ENCODE measurements around the gene CD38.

GRCh38 chr4:15875663-15876460, 97.7 kb downstream of the CD38 start:
- TF ChIP-seq CTCF (IDR thresholded peaks at IDR 0.05; ENCODE audit: low read depth, low read length, missing input control) (no peak), YY1 (IDR thresholded peaks at IDR 0.05) (no peak), ATF3 (IDR thresholded peaks at IDR 0.05) (no peak), TAF1 (conservative IDR thresholded peaks at IDR 0.05) (no peak), REST (IDR thresholded peaks at IDR 0.05) (no peak), GABPA (IDR thresholded peaks at IDR 0.05 in 1 of 2, conservative IDR thresholded peaks at IDR 0.05 in 1 of 2) (no peak), RXRA (IDR thresholded peaks at IDR 0.05) (no peak), ZBTB33 (IDR thresholded peaks at IDR 0.05) (no peak), MAX (IDR thresholded peaks at IDR 0.05) (no peak), RAD21 (IDR thresholded peaks at IDR 0.05) (no peak)
